SU-DHL-6 (cell line): ENCODE results near the gene RFC2.

Experiments used
- CTCF ChIP-seq: fragments of 200-600 bp; sonication (generic); IDR thresholded peaks from one replicate; pipeline ENCODE4 v1.5.1; 2017; ENCODE audit warnings: antibody characterized with exemption, mild to moderate bottlenecking, low read length, moderate library complexity; ENCODE audit not compliant: insufficient read depth, poor library complexity, severe bottlenecking
- EZH2phosphoT487 ChIP-seq: fragments of 200-600 bp; sonication (generic), shearing (Covaris generic); conservative IDR thresholded peaks from 2 replicates; pipeline ENCODE4 v1.6.1; 2018; ENCODE audit warnings: mild to moderate bottlenecking, antibody characterized with exemption, low read length, moderate library complexity, mixed read lengths

GRCh38 chr7:74223711-74224510, 30.3 kb downstream of the RFC2 start:
- TF ChIP-seq CTCF (no peak), EZH2phosphoT487 (no peak)
